Transverse colon (tissue), 4 donors: ENCODE measurements around the gene ZNF287.

ENCODE experiments used
- POLR2A ChIP-seq: fragments of 450-650 bp; IDR thresholded peaks from one replicate; pipeline ENCODE4 v1.6.1; 2016; ENCODE audit warnings: antibody characterized with exemption, mild to moderate bottlenecking, moderate library complexity
- POLR2AphosphoS5 ChIP-seq, 3 donors: sonication (generic); formaldehyde crosslinking; IDR thresholded peaks; one replicate each; pipeline ENCODE4 v1.6.1; 2016; ENCODE audit warnings: antibody characterized with exemption in 3 of 3
- TF ChIP-seq, protein P1 (sequence below), 5 experiments: fragments of 200-600 bp in 3 of 5; fragments of 450-650 bp in 2 of 5; sonication (generic) in 3 of 5; IDR thresholded peaks; 1 replicate in 2 of 5; 2 replicates in 3 of 5; pipeline ENCODE4 v1.5.1; 2016 to 2017; ENCODE audit warnings: antibody characterized with exemption in 5 of 5, inconsistent platforms in 3 of 5, mild to moderate bottlenecking in 2 of 5, moderate library complexity in 1 of 5

DNA sequence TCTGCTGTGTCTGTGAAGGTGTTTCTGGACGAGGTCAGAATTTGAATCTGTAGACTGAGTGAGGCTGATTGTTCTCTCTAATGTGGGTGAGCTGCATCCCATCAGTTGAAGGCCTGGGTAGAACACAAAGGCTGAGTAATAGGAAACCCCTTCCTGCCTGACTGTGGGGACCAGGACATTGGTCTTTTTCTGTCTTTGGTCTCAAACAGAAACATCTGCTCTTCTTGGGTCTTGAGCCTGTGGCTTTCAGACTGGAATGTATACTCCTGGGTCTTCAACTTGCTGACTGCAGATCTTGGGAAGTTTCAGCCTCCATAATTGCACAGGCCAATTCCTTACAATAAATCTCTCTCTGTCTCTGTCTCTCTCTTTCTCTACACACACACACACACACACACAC lies 57.4 kb downstream of the ZNF287 start:
- TF ChIP-seq POLR2A (no peak), POLR2AphosphoS5 (IDR thresholded peaks at IDR 0.05) (no peak)
- TF ChIP-seq, protein P1, sequence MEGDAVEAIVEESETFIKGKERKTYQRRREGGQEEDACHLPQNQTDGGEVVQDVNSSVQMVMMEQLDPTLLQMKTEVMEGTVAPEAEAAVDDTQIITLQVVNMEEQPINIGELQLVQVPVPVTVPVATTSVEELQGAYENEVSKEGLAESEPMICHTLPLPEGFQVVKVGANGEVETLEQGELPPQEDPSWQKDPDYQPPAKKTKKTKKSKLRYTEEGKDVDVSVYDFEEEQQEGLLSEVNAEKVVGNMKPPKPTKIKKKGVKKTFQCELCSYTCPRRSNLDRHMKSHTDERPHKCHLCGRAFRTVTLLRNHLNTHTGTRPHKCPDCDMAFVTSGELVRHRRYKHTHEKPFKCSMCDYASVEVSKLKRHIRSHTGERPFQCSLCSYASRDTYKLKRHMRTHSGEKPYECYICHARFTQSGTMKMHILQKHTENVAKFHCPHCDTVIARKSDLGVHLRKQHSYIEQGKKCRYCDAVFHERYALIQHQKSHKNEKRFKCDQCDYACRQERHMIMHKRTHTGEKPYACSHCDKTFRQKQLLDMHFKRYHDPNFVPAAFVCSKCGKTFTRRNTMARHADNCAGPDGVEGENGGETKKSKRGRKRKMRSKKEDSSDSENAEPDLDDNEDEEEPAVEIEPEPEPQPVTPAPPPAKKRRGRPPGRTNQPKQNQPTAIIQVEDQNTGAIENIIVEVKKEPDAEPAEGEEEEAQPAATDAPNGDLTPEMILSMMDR (IDR thresholded peaks at IDR 0.05), result no peak
